Mucosa of rectum (tissue), 2 donors: ENCODE data around the gene TBC1D2B.
"Not testable (repeated sequence)": the region's sequence is repeated elsewhere in the genome, so short reads cannot be mapped to it uniquely, and the experiment has no call there.

Source experiments
- H3K27ac ChIP-seq, 2 donors: one replicate each; pipeline ENCODE4 v1.7.0; 2013; ENCODE audit warnings: inconsistent platforms in 2 of 2, low read depth in 2 of 2, low read length in 2 of 2
- H3K27me3 ChIP-seq, 2 donors: one replicate each; pipeline ENCODE4 v1.7.0; 2013; ENCODE audit warnings: low read length in 2 of 2; ENCODE audit not compliant: control insufficient read depth in 2 of 2, insufficient read depth in 2 of 2
- H3K36me3 ChIP-seq, 2 donors: one replicate each; pipeline ENCODE4 v1.7.0; 2013; ENCODE audit warnings: low read length in 2 of 2; ENCODE audit not compliant: control insufficient read depth in 2 of 2, insufficient read depth in 2 of 2
- H3K4me1 ChIP-seq, 2 donors: one replicate each; pipeline ENCODE4 v1.7.0; 2013; ENCODE audit warnings: low read length in 2 of 2, mild to moderate bottlenecking in 1 of 2; ENCODE audit not compliant: control insufficient read depth in 2 of 2, insufficient read depth in 2 of 2
- H3K4me3 ChIP-seq, 2 donors: one replicate each; pipeline ENCODE4 v1.7.0; 2013; ENCODE audit warnings: low read length in 2 of 2
- H3K9ac ChIP-seq, 2 donors: one replicate each; pipeline ENCODE4 v1.7.0; 2013; ENCODE audit warnings: low read length in 2 of 2, low read depth in 1 of 2, mild to moderate bottlenecking in 1 of 2
- H3K9me3 ChIP-seq, 2 donors: one replicate each; pipeline ENCODE4 v1.7.0; 2013; ENCODE audit warnings: low read length in 2 of 2; ENCODE audit not compliant: control insufficient read depth in 2 of 2
- donor health status: healthy.
- donor health status: Normal muscosa, but diverticular disease.

The TBC1D2B gene

GRCh38 chr15:77976760-77977525 lies 100.6 kb downstream of the TBC1D2B start:
- not testable (repeated sequence) for H3K27ac ChIP-seq, H3K36me3 ChIP-seq, H3K4me1 ChIP-seq, H3K27me3 ChIP-seq, H3K9ac ChIP-seq, H3K4me3 ChIP-seq, H3K9me3 ChIP-seq

DNA sequence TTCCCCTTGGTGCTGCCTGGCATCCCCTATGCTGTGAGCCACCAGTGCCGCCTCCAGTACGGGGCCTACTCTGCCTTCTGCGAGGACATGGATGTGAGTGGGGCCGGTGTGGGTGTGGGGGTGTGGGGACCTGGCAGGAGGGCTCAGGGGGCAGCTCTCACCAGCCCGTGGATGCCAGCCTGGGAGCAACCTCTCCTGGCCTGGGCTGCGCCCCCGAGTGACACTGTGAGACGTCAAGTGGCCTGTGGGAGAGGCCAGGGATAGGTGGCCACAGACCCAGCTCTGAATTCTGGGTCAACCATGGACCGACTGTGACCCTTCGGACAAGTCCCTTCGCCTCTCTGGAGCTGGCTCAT lies 101.4 kb downstream of the TBC1D2B start:
- H3K9ac ChIP-seq, H3K27me3 ChIP-seq, H3K9me3 ChIP-seq, H3K4me1 ChIP-seq, H3K4me3 ChIP-seq, H3K36me3 ChIP-seq, H3K27ac ChIP-seq: not testable (repeated sequence)

DNA sequence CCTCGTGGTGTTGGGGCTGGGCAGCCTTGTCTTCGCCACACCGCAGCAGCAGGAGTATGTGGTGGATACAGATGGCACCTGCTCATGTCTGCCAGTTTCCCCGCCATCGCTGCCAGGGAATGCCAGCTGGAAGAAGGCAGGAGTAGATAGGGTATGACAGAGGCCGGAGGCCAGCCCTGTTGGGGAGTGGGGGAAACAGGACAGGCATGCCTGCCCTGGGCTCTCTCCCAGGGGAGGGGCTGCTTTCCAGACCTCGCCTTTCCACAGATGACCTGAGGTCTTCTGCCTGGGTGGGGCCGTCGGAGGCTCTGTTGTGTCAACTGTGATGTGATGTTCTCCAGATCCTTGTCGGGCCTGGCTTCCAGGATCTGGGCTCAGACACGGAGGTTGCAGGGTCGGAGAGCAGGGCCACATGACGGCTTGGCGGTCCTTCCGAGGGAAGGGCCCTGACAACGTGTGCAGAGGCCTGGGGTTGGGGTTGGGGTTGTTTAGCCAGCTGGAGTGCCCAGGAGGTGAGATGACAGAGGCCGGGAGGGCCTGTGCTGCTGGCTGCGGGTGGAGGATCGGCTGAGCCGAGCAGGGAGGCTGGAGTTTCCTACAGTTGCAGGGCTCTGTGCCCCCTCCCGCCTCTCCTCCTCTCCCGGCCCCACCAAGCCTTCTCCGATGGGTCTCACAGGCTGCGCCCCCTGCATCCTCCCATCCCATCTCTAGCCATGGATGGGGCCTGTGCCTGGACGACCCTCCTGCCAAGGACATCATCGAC lies 102.0 kb downstream of the TBC1D2B start:
- no peak overlapping the region for H3K27ac ChIP-seq

DNA sequence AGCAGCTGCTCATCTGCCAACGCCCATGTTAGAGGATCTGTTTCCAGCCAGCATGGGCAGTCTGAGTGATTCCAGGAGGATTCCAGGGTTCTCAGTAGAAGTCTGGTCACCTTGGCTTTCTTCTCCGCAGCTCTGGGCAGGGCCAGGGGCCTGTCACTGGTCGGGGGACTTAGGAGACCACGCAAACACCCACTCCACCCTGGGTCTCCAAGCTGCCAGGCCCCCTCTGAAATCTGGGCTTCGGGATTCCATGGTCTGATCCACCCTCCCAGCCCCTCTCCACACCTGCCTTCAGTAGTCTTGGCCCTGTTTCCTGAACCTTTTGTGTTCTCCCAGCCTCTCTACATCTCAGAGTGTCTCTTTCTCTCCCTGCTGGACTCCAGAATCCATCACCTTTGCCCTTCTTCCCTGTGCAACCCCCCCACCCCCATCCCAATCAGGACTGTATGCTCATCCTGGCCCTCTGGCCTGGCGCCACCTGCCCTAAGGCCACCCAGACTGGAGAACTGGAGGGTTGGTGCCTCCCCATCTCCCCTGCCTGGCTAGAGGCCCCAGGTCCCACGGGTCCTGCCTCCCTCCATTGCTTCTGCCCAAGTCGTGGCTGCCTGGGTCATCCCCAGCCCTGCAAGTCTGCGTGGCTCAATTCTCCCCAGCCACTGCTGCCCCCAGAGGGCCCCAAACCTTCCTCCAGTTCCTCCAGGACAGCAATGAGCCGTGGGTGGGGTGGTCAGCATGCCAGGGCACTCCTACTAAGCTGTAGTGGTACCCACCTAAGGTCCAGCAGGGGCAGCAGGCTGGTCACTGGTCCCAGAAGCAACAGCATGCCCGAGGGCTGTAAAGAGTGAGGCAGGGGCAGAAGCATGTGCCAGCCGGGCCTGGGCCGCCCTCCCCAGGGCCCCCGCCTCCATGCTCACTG lies 102.8 kb downstream of the TBC1D2B start:
- Histone ChIP-seq H3K27me3 (no peaks in the 10 kb centered on the region), H3K9ac (no peak overlapping the region), H3K36me3 (no peaks in the 10 kb centered on the region), H3K27ac (no peak overlapping the region), H3K4me3 (no peak overlapping the region), H3K9me3 (no peaks in the 10 kb centered on the region), H3K4me1 (peaks cover 6 to 10% of the 10 kb centered on the region in 2 donors)

More for the DNA sequence above, 102.0 kb downstream of the TBC1D2B start:
- Histone ChIP-seq H3K9me3 (no peaks in the 10 kb centered on the region), H3K36me3 (no peaks in the 10 kb centered on the region), H3K27me3 (no peaks in the 10 kb centered on the region), H3K9ac (no peak overlapping the region), H3K4me1 (peaks cover 6 to 10% of the 10 kb centered on the region in 2 donors), H3K4me3 (no peak overlapping the region)

DNA sequence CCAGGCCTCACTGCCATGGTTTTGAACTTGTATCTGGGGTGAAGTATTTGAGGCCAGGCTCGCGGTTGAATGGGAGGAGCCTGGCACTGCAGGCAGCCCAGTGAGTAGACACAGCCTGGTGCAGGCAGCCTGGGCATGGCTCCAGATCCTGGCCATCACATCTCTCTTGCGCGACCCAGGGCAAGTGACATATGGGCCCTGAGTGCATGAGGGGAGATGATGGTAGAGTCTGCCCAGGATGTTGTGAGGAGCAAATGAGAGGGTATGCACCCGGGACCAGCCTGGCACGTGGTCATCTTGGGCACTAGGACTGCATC lies 103.5 kb downstream of the TBC1D2B start:
- no peaks in the 10 kb centered on the region for H3K36me3 ChIP-seq
- H3K4me1 ChIP-seq = peaks cover 6 to 10% of the 10 kb centered on the region in 2 donors
- no peaks in the 10 kb centered on the region for H3K9me3 ChIP-seq
- no peak overlapping the region for H3K4me3 ChIP-seq
- no peak overlapping the region for H3K27ac ChIP-seq
- H3K9ac ChIP-seq = no peak overlapping the region
- no peaks in the 10 kb centered on the region for H3K27me3 ChIP-seq

DNA sequence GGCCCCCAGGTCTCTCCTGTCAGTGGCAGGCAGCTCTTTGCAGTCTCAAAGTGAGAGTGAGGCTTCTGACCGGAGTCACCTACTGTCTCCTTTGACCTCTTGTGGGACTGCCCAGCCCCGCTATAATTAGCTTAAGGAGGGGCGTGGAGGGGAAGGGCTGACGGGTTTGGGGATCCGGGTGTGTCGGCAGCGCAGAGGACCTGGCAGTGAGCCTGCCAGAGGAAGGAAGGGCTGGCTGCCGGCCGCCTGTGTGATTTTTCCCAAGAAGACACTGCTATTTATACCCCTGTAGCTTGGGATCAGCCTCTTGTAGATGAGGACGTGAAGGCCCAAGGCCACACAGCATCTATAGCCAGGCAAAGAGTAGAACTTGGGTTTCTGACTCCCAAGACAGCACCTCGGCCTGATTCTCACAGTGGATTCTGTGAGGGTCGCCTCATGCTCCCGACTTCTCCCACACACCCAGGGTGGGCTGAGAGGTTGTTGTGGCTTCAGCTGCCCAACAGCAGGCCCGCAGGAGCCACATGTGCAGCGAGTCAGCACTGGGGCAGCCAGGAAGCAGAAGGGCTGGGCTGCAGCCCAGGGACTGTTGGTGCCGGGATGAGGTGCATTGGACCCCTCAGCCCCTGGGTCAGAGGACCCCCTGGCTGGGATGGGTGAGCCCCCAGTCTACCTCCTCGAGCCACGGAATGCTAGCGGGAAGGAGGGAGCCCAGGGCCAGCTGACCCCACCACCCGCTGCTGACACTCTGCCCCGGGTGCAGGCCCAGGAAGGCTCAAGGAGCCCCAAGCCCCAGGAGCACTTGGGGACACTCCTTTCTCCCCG lies 104.0 kb downstream of the TBC1D2B start:
- not testable (repeated sequence) for H3K36me3 ChIP-seq, H3K4me3 ChIP-seq, H3K9ac ChIP-seq, H3K27me3 ChIP-seq, H3K4me1 ChIP-seq, H3K9me3 ChIP-seq, H3K27ac ChIP-seq

DNA sequence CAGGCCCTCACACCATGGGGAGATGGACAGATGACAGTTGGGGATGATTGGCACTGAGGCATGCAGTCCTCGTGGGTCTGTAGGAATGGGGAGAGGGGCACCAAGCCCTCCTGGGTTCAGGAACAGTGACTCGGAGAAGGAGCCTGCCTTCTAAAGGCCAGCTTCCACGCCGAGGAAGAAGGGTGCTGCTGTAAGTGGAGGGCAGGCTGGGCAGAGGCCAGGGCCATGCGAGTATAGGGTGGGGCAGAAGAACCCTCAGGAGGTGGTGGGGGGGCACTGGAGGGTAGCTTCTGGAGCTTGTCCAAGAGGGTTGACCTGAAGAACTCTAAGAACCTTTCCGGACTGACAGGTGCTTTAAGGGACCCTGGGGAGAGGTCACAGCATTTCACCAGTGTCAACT lies 104.8 kb downstream of the TBC1D2B start:
- not testable (repeated sequence) for H3K9ac ChIP-seq, H3K9me3 ChIP-seq, H3K27me3 ChIP-seq, H3K36me3 ChIP-seq, H3K4me1 ChIP-seq, H3K4me3 ChIP-seq, H3K27ac ChIP-seq

GRCh38 chr15:77971875-77972274 lies 105.6 kb downstream of the TBC1D2B start:
- not testable (repeated sequence) for H3K9me3 ChIP-seq, H3K27ac ChIP-seq, H3K4me3 ChIP-seq, H3K36me3 ChIP-seq, H3K27me3 ChIP-seq, H3K9ac ChIP-seq, H3K4me1 ChIP-seq

DNA sequence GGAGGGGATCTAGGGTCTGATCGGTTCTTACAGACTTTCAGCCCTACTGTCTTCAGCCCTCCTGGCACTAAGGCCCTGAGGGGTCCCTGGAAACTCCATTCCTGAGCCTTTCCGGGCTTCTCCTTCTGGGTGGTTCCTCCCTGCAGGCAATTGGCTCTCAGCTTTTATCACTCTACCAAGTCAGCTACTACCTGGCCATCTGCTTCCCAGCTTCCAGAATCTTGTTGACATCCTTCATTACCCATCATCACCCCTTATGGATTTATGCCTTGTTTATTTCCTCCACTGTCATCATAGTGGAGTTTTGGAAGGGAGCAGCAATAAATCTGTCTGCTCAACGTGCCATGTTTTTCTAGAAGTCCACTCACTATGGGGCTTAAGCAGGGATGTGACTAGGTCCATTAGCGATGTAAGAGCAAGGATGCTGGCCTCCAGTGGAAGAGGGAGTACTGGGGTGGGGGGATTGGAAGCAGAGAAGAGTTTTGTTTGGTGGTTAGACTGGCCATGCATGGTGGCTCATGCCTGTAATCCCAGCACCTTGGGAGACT lies 106.6 kb downstream of the TBC1D2B start:
- not testable (repeated sequence) for H3K4me1 ChIP-seq, H3K9me3 ChIP-seq, H3K27ac ChIP-seq, H3K27me3 ChIP-seq, H3K9ac ChIP-seq, H3K36me3 ChIP-seq, H3K4me3 ChIP-seq
